Adipocyte (in vitro differentiated cells): ENCODE measurements around the gene STAC2.
"Not testable (repeated sequence)": the region's sequence is repeated elsewhere in the genome, so short reads cannot be mapped to it uniquely, and the experiment has no call there.

Source experiments
- DNase-seq: peaks from one replicate; pipeline ENCODE4 v3.0.0-alpha.2; 2015; ENCODE audit warnings: low read depth
- H3K27me3 ChIP-seq: replicated peaks from 2 replicates; pipeline ENCODE4 v1.7.0; 2013; ENCODE audit warnings: mild to moderate bottlenecking, low read length, moderate library complexity; ENCODE audit not compliant: control insufficient read depth, insufficient read depth
- H3K36me3 ChIP-seq: 2 replicates; pipeline ENCODE4 v1.7.0; 2013; ENCODE audit warnings: low read length, mild to moderate bottlenecking, moderate library complexity; ENCODE audit not compliant: control insufficient read depth, insufficient read depth, severe bottlenecking
- H3K4me1 ChIP-seq: 2 replicates; pipeline ENCODE4 v1.7.0; 2013; ENCODE audit warnings: mild to moderate bottlenecking, low read length, moderate library complexity; ENCODE audit not compliant: control insufficient read depth, insufficient read depth
- H3K4me3 ChIP-seq: 2 replicates; pipeline ENCODE4 v1.7.0; 2013; ENCODE audit warnings: mild to moderate bottlenecking, low read length, moderate library complexity
- H3K9ac ChIP-seq: 2 replicates; pipeline ENCODE4 v1.7.0; 2013; ENCODE audit warnings: mild to moderate bottlenecking, low read length, moderate library complexity
- H3K9me3 ChIP-seq: 2 replicates; pipeline ENCODE4 v1.7.0; 2013; ENCODE audit warnings: mild to moderate bottlenecking, low read length, moderate library complexity; ENCODE audit not compliant: control insufficient read depth

STAC2 gene

GRCh38 chr17:39225308-39225958 is at the start of gene STAC2:
STAC2 (minus strand) TSS chr17:39225945; CDS start chr17:39225502, 443 bp downstream.
- H3K4me3 ChIP-seq, result peak within 1 kb of the TSS; percentile 64
- no peaks in the 10 kb centered on the region for H3K36me3 ChIP-seq
- H3K9ac ChIP-seq, result no peak within 1 kb of the TSS
- DNase-seq, result no peak
- H3K27me3 ChIP-seq, result peaks cover 8% of the 10 kb centered on the region
- H3K9me3 ChIP-seq, result no peaks in the 10 kb centered on the region
- peaks cover 9% of the 10 kb centered on the region for H3K4me1 ChIP-seq

GRCh38 chr17:39271546-39271945 is 45.8 kb upstream of the STAC2 start:
- Histone ChIP-seq H3K4me3 (no peak overlapping the region), H3K9ac (no peak overlapping the region), H3K9me3 (no peaks in the 10 kb centered on the region), H3K36me3 (peaks cover 42% of the 10 kb centered on the region), H3K27me3 (no peaks in the 10 kb centered on the region), H3K4me1 (peaks cover 16% of the 10 kb centered on the region)
- peak; percentile 83 for DNase-seq

GRCh38 chr17:39270923-39271322 is 45.2 kb upstream of the STAC2 start:
- Histone ChIP-seq H3K4me1 (peaks cover 16% of the 10 kb centered on the region), H3K36me3 (peaks cover 42% of the 10 kb centered on the region), H3K9me3 (no peaks in the 10 kb centered on the region), H3K9ac (peak overlapping the region; percentile 60), H3K27me3 (no peaks in the 10 kb centered on the region), H3K4me3 (no peak overlapping the region)
- peak; percentile 95 for DNase-seq

- Histone ChIP-seq H3K27me3 (no peaks in the 10 kb centered on the region), H3K36me3 (peaks cover 55% of the 10 kb centered on the region), H3K4me3 (no peak overlapping the region), H3K9me3 (peaks cover 5% of the 10 kb centered on the region), H3K9ac (no peak overlapping the region), H3K4me1 (peaks cover 12% of the 10 kb centered on the region)
- DNase-seq, result no peak
Measured at GRCh38 chr17:39264119-39264518, 38.4 kb upstream of the STAC2 start.

GRCh38 chr17:39261286-39261685 is 35.5 kb upstream of the STAC2 start:
- peaks cover 32% of the 10 kb centered on the region for H3K4me1 ChIP-seq
- H3K9me3 ChIP-seq, result peaks cover 5% of the 10 kb centered on the region
- no peaks in the 10 kb centered on the region for H3K27me3 ChIP-seq
- peaks cover 40% of the 10 kb centered on the region for H3K36me3 ChIP-seq
- no peak overlapping the region for H3K9ac ChIP-seq
- DNase-seq, result no peak
- H3K4me3 ChIP-seq, result no peak overlapping the region

GRCh38 chr17:39252788-39253460 is 27.2 kb upstream of the STAC2 start:
- Histone ChIP-seq H3K27me3 (no peaks in the 10 kb centered on the region), H3K4me1 (peaks cover 33% of the 10 kb centered on the region), H3K4me3 (no peak overlapping the region), H3K36me3 (peaks cover 20% of the 10 kb centered on the region), H3K9me3 (no peaks in the 10 kb centered on the region), H3K9ac (no peak overlapping the region)
- DNase-seq, result no peak

- no peaks in the 10 kb centered on the region for H3K27me3 ChIP-seq
- peaks cover 17% of the 10 kb centered on the region for H3K36me3 ChIP-seq
- H3K4me3 ChIP-seq, result no peak overlapping the region
- no peaks in the 10 kb centered on the region for H3K9me3 ChIP-seq
- H3K4me1 ChIP-seq, result peaks cover 32% of the 10 kb centered on the region
- DNase-seq, result no peak
- H3K9ac ChIP-seq, result no peak overlapping the region
Measured at GRCh38 chr17:39251997-39252396, 26.3 kb upstream of the STAC2 start.

- Histone ChIP-seq H3K4me1 (peaks cover 25% of the 10 kb centered on the region), H3K36me3 (peaks cover 17% of the 10 kb centered on the region)
- DNase-seq, H3K4me3 ChIP-seq, H3K9ac ChIP-seq, H3K27me3 ChIP-seq, H3K9me3 ChIP-seq: not testable (repeated sequence)
Measured at GRCh38 chr17:39250076-39250475, 24.3 kb upstream of the STAC2 start.

- H3K27me3 ChIP-seq, result no peaks in the 10 kb centered on the region
- no peak overlapping the region for H3K4me3 ChIP-seq
- no peak overlapping the region for H3K9ac ChIP-seq
- H3K36me3 ChIP-seq, result no peaks in the 10 kb centered on the region
- H3K9me3 ChIP-seq, result no peaks in the 10 kb centered on the region
- H3K4me1 ChIP-seq, result peaks cover 33% of the 10 kb centered on the region
- no peak for DNase-seq
Measured at GRCh38 chr17:39246274-39246673, 20.5 kb upstream of the STAC2 start.

- H3K4me3 ChIP-seq, result no peak overlapping the region
- no peaks in the 10 kb centered on the region for H3K27me3 ChIP-seq
- no peaks in the 10 kb centered on the region for H3K36me3 ChIP-seq
- peaks cover 30% of the 10 kb centered on the region for H3K4me1 ChIP-seq
- H3K9me3 ChIP-seq, result no peaks in the 10 kb centered on the region
- H3K9ac ChIP-seq, result no peak overlapping the region
- DNase-seq, result peak; percentile 93
Measured at GRCh38 chr17:39244600-39245570, 19.1 kb upstream of the STAC2 start.

- DNase-seq, result no peak
- Histone ChIP-seq H3K36me3 (no peaks in the 10 kb centered on the region), H3K9me3 (no peaks in the 10 kb centered on the region), H3K4me1 (peaks cover 24% of the 10 kb centered on the region), H3K4me3 (no peak overlapping the region), H3K9ac (no peak overlapping the region), H3K27me3 (peaks cover 3% of the 10 kb centered on the region)
Measured at GRCh38 chr17:39244016-39244599, 18.4 kb upstream of the STAC2 start.
